ENCODE data around the gene BYSL. TPM values are rescaled to one million over a fixed set of nuclear protein-coding genes. Genes with fewer than 3 reads are reported as not detected.
A peak's percentile ranks its signal among the peaks of the same experiment; 100 is the strongest.

Gene BYSL
- total RNA-seq, 1 experiment from 2014 or later = 89.7 TPM

DNA sequence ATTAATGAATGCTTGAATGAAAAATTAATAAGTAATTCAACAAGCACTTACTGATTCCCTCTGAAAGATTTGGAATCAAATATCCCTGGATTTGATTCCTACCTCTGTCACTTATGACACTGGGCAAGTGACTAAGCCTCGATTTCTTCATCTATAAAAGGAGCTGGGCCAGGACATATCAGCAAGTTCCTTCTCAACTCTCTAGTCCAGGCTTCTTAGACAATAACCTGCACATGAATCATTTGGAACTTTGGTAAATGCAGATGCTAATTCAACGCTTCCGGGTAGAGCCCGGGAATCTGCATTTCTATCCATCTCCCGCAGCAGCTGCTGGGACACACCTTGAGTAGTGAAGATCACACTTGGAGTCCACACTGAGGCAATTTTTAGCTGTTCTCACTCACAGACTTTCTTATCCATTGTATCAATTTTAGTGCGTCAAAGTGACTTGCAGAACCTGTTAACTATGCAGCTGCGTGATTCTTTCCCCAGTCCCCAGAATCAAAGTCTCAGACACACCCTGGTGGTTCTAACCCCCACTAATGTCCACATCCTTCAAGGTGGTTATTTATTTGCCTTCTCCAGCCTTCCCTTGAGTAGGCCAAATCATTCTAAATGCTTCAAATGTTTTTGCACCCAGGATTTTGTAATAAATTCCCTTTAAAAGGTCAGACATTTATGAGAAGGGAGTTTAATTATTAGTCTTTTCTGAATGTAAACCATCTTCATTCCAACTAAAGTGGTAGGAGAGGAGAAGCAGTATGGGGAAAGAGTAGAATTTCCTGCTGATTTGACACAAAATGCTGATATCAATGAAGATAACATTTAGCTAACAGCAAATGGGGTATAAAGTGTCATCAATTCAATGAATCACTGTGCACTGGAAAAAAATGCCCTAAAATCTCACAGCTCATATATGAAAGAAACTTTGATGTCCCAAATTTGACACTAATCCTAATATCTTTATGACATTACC, 46.3 kb downstream of the BYSL start:
- BruUV-seq (replicated peaks) = no TSS peak
- CTCF ChIA-PET = no interaction called here
- Histone ChIP-seq H3K27ac (ENCODE audit: low read depth, low read length, poor library complexity, severe bottlenecking) (no peak overlapping the region), H3K9me3 (ENCODE audit: low read depth, low read length, poor library complexity, severe bottlenecking) (no peaks in the 10 kb centered on the region), H3K4me3 (ENCODE audit: low read depth, low read length, poor library complexity, severe bottlenecking) (no peak overlapping the region), H3K36me3 (ENCODE audit: insufficient read depth, low read length, poor library complexity, severe bottlenecking) (no peaks in the 10 kb centered on the region), H3K4me1 (ENCODE audit: insufficient read depth, low read length, poor library complexity, severe bottlenecking) (no peaks in the 10 kb centered on the region), H3K27me3 (replicated peaks; ENCODE audit: insufficient read depth, low read depth, low read length, poor library complexity) (no peaks in the 10 kb centered on the region)
- POLR2A ChIA-PET (ENCODE audit: low non-redundant PET) = no interaction called here
- no peak for DNase-seq (ENCODE audit: low spot score)
- intact Hi-C loops (cut with micrococcal nuclease; ENCODE audit: unreplicated experiment) = no loop called here
- TF ChIP-seq EZH2 (IDR thresholded peaks at IDR 0.05; ENCODE audit: borderline replicate concordance, low read depth, low read length, poor library complexity, severe bottlenecking) (no peak), CTCF (conservative IDR thresholded peaks at IDR 0.05; ENCODE audit: low read depth, low read length) (no peak)

- DNase-seq (ENCODE audit: low spot score) = peak; percentile 61
- no TSS peak for BruUV-seq (replicated peaks)
- no peaks in the 10 kb centered on the region for H3K9me3 ChIP-seq (ENCODE audit: low read depth, low read length, poor library complexity, severe bottlenecking)
- H3K4me3 ChIP-seq (ENCODE audit: low read depth, low read length, poor library complexity, severe bottlenecking) = no peak overlapping the region
- no peaks in the 10 kb centered on the region for H3K36me3 ChIP-seq (ENCODE audit: insufficient read depth, low read length, poor library complexity, severe bottlenecking)
- H3K27me3 ChIP-seq (replicated peaks; ENCODE audit: insufficient read depth, low read depth, low read length, poor library complexity) = no peaks in the 10 kb centered on the region
- TF ChIP-seq EZH2 (IDR thresholded peaks at IDR 0.05; ENCODE audit: borderline replicate concordance, low read depth, low read length, poor library complexity, severe bottlenecking) (no peak), CTCF (conservative IDR thresholded peaks at IDR 0.05; ENCODE audit: low read depth, low read length) (no peak)
- H3K27ac ChIP-seq (ENCODE audit: low read depth, low read length, poor library complexity, severe bottlenecking) = no peak overlapping the region
- ChIA-PET CTCF (no interaction called here), POLR2A (ENCODE audit: low non-redundant PET) (no interaction called here)
- intact Hi-C loops (cut with micrococcal nuclease; ENCODE audit: unreplicated experiment) = no loop called here
- no peaks in the 10 kb centered on the region for H3K4me1 ChIP-seq (ENCODE audit: insufficient read depth, low read length, poor library complexity, severe bottlenecking)
Measured at GRCh38 chr6:41970436-41970846, 49.1 kb downstream of the BYSL start.

GRCh38 chr6:41972826-41973225, 51.5 kb downstream of the BYSL start:
- no peaks in the 10 kb centered on the region for H3K36me3 ChIP-seq (ENCODE audit: insufficient read depth, low read length, poor library complexity, severe bottlenecking)
- no peak overlapping the region for H3K4me3 ChIP-seq (ENCODE audit: low read depth, low read length, poor library complexity, severe bottlenecking)
- no peaks in the 10 kb centered on the region for H3K4me1 ChIP-seq (ENCODE audit: insufficient read depth, low read length, poor library complexity, severe bottlenecking)
- intact Hi-C loops (cut with micrococcal nuclease; ENCODE audit: unreplicated experiment) = no loop called here
- H3K9me3 ChIP-seq (ENCODE audit: low read depth, low read length, poor library complexity, severe bottlenecking) = no peaks in the 10 kb centered on the region
- ChIA-PET CTCF (no interaction called here), POLR2A (ENCODE audit: low non-redundant PET) (no interaction called here)
- BruUV-seq (replicated peaks) = no TSS peak
- H3K27ac ChIP-seq (ENCODE audit: low read depth, low read length, poor library complexity, severe bottlenecking) = no peak overlapping the region
- no peaks in the 10 kb centered on the region for H3K27me3 ChIP-seq (replicated peaks; ENCODE audit: insufficient read depth, low read depth, low read length, poor library complexity)
- no peak for DNase-seq (ENCODE audit: low spot score)
- no peak for TF ChIP-seq EZH2 (IDR thresholded peaks at IDR 0.05; ENCODE audit: borderline replicate concordance, low read depth, low read length, poor library complexity, severe bottlenecking)
- TF ChIP-seq CTCF (conservative IDR thresholded peaks at IDR 0.05; ENCODE audit: low read depth, low read length) = no peak

Data from A673 (cell line).